HG03575 (cell line): ENCODE measurements around the gene ASB3.
"Not testable (repeated sequence)": the region's sequence is repeated elsewhere in the genome, so short reads cannot be mapped to it uniquely, and the experiment has no call there.

Source experiments
- ATAC-seq: cut with Tn5 transposase; IDR thresholded peaks from one replicate; pipeline ENCODE4 v1.9.1; 2021; ENCODE audit not compliant: unreplicated experiment, insufficient number of reproducible peaks, low FRiP score; ENCODE audit errors: extremely low read depth

Gene ASB3

GRCh38 chr2:53793261-53793660 lies 6.5 kb upstream of the ASB3 start:
- ATAC-seq, result no peak

GRCh38 chr2:53787614-53788289 lies 999 bp upstream of the ASB3 start:
- ATAC-seq, result no peak

DNA sequence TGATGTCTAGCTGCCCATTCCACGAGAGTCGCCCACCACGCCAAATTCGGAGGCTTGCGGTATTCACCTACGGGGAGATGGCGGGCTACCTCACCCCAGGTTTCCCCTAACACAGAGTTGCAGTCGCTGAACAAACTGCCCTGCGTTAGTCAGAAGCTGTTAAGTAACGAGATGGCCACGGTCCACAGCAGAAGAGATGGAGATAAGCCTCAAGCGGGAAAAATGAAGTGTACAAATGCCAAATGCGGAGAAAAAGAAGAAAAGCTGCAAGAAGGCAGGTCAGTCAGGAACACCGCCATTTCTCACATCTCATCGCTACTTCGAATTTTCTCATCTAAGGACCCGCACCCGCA lies 425 bp downstream of the ASB3 start:
- no peak for ATAC-seq

DNA sequence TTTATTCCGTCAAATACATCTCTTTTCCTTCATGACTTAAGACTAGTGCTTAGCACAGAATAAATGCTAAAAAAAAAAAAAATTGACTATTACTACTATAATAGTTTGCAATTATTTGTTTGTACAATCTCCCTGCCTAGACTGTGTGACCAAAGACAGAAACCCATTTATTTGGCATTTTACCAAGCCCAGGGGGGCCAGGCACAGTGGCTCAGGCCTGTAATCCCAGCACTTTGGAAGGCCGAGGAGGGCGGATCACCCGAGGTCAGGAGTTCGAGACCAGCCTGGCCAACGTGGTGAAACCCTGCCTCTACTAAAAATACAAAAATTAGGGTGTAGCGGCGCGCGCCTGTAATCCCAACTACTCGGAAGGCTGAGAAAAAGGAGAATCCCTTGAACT lies 1.4 kb downstream of the ASB3 start:
- ATAC-seq, result no peak

- ATAC-seq, result no peak
These were observed 2.3 kb downstream of the ASB3 start for GRCh38 chr2:53784436-53784835.

DNA sequence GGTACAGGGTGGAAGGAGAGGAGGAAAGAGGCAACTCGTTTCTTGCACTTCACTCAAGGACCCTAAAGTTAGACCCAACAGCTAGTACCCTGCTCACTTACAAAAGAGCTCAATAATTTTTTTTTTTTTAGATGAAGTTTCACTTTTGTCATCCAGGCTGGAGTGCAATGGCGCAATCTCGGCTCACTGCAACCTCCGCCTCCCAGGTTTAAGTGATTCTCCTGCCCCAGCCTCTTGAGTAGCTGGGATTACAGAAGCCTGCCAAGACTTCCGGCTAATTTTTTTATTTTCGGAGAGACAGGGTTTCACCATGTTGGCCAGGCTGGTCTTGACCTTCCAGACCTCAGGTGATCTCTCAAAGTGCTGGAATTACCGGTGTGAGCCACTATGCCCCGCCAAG lies 4.1 kb downstream of the ASB3 start:
- ATAC-seq, result no peak

DNA sequence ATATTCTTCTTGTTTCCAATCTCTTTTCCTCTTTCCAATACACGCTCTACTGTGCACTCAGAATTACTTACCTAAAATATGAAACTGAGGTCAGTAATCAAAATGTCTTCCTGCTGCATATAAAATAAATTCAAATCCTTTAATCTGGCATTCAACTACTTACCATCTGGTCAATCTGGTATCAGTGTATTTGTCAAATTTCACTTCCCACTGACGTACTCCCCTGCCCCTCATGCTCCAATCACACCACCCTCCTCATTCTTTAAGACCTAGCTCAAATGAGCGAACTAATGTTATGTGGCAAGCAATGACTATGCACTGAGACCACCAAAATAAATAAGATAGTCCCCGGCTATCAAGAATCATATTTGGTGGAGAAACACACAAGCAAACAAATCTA lies 6.7 kb downstream of the ASB3 start:
- ATAC-seq, result no peak

- ATAC-seq, result no peak
These were observed 8.1 kb downstream of the ASB3 start for GRCh38 chr2:53778536-53779162.

DNA sequence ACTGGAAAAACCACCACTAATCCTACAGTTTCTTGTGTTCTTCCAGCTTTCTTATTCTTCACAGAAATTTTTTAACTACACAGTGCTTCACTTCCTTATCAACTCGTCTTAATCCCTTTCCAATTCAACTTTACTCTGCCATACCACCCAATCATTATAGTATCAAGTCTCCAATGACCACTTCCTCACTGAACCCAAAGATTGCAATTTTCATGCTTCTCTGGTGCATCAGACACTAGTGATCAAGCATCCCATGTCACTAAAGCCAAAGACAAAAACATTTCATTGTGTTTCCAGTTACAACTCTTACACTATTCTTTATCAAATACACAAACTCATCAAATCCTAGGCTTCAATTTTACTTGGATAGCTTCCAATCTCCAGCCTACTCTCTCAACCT lies 9.6 kb downstream of the ASB3 start:
- no peak for ATAC-seq

GRCh38 chr2:53770264-53770663 lies 16.5 kb downstream of the ASB3 start:
- no peak for ATAC-seq

DNA sequence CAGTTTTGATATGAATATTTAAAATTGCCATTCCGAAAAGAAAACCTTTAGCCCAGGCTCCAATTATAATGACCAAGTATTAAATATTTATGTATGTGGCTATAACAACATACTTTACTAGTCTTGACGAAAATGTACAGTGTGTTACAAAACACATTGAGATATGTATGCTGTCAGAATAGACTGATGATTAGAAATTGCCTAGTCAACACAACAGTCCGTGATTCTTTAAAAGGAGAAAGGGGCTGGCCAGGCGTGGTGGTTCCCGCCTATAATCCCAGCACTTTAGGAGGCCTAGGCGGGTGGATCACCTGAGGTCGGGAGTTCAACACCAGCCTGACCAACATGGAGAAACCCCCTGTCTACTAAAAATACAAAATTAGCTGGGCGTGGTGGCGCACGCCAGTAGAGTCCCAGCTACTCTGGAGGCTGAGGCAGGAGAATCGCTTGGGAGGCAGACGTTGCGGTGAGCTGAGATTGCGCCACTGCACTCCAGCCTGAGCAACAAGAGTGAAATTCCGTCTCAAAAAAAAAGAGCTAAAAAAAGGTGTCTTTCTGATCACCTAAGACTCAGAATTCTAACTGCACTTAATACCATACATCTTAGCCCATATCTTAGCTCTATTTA lies 17.3 kb downstream of the ASB3 start:
- no peak for ATAC-seq

GRCh38 chr2:53768242-53768542 lies 18.6 kb downstream of the ASB3 start:
- peak; percentile 12 for ATAC-seq

GRCh38 chr2:53767405-53768241 lies 19.1 kb downstream of the ASB3 start, which contains the start of gene CHAC2:
TSS of gene CHAC2 (plus strand) at chr2:53767804. CDS start at chr2:53767887, 83 bp downstream.
- ATAC-seq, result peak; percentile 77

DNA sequence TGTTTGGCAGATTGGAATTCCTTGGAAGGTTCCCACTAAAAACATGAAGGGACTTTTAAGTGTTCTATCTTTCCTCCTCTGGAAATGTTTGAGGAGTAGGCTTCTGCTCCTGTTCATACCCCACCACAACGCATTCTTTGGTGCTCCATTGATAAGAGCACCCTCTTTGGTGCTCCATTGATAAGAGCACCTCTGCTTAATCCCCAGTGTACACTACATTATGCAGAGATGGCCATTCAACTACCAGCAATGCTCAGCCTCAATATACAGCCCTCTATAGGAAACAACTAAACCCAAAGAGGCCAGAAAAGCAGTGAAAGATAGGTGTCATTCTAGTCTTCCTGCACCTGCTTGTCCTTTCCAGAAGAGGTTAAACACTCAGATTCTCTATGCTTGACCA lies 21.0 kb downstream of the ASB3 start:
- no peak for ATAC-seq

GRCh38 chr2:53757206-53757605 lies 29.5 kb downstream of the ASB3 start:
- not testable (repeated sequence) for ATAC-seq

GRCh38 chr2:53756644-53757043 lies 30.1 kb downstream of the ASB3 start:
- ATAC-seq, result no peak

- no peak for ATAC-seq
These were observed 31.6 kb downstream of the ASB3 start for GRCh38 chr2:53755121-53755520.

GRCh38 chr2:53753041-53753440 lies 33.7 kb downstream of the ASB3 start:
- ATAC-seq, result no peak

DNA sequence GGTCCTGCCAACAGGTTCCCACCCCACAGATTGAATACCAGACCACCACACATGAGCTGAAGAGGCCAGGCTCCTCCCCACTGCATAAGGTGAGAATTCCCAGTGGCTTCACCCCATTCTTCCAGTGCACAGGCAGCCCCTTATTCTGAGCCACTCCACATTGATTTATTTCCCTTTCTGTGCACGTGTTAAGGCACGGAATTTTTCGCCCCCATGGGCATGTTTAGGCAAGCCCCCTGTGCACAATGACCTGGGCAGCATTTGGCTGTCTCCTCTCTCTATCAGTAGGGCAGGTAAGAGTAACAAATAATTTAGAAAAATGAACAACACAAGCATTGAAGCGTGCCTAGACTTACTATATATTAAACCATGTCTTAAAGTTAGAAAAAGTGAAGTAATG lies 34.4 kb downstream of the ASB3 start:
- no peak for ATAC-seq

DNA sequence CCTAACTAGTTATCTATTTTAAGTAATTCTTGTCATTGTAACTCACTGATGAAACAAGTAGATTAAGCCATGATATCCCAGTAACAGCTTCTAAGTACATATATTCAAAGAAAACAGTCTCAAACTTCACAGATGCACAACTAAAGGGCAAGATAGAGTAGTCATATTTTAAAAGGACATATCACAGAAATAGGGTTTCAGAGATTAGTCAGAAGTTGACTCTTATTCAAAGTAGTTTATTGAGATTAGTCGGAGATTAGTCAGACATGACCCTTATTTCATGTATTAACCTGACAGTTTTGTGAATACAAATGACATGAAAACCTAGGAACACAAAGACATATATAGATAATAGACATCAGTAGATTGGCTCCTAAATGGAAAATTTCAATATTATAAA lies 35.0 kb downstream of the ASB3 start:
- peak; percentile 97 for ATAC-seq
